Measurements from ENCODE around the gene WNK2.

Gene WNK2

DNA sequence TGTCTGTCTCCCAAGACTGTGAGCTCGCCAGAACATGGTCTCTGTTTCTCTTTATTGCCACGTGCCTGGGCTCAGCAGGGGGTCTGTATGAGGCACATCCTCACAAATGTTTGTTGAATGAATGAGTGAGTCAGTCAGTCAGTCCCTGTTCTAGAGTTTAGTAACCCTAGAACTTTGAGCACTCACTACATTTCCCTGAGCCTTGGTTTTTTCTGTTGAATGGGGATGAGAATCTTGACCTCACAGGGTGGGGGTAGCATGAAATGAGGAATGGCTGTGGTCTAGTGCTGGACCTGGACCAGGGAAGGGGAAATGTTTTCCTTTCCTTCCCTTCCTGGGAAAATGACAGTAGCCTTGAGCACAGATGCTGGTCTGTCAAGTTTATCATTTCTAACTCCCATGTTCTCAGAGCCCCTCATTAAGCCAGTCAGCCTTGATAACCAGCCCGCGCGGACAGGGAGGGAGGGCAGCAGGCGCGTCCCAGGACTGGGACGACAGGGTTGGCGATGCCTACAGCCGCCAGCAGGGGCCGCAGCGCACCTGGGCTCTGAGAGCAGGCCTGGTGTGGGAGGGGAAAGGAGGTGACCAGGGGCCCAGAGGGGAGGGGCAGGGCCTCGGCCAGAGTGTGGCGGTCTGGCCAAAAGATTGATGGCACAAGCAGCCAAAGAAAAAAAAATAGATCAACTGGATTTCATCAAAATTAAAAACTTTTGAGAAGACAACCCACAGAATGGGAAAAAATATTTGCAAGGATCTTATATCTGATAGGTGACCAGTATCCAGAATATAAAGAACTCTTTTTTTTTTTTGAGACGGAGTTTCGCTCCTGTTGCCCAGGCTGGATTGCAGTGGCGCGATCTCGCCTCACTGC, 24.1 kb upstream of the WNK2 start:
- H3K27ac ChIP-seq (ENCODE audit: low read length, poor library complexity, severe bottlenecking), result no peak overlapping the region
- no peak overlapping the region for H4K91ac ChIP-seq (ENCODE audit: low read length)
- H3K79me1 ChIP-seq (replicated peaks; ENCODE audit: low read length, poor library complexity, severe bottlenecking), result no peaks in the 10 kb centered on the region
- H3K4me1 ChIP-seq (ENCODE audit: control insufficient read depth, insufficient read depth, low read depth, low read length), result peaks cover 4% of the 10 kb centered on the region
- H3K36me3 ChIP-seq (ENCODE audit: control insufficient read depth in 1 of 2, insufficient read depth in 2 of 2, low read depth in 1 of 2, low read length in 2 of 2), result no peaks in the 10 kb centered on the region
- WGBS, result 27% methylated on average over 17 of the region's 19 CpGs
- H3K9me3 ChIP-seq (ENCODE audit: control insufficient read depth, low read length), result no peaks in the 10 kb centered on the region
- H4K8ac ChIP-seq (ENCODE audit: low read length), result no peak overlapping the region
- no peak overlapping the region for H3K14ac ChIP-seq (ENCODE audit: low read length in 2 of 2)
- no peak overlapping the region for H2AFZ ChIP-seq (ENCODE audit: low read depth, low read length)
- H2AK5ac ChIP-seq (ENCODE audit: low read length, severe bottlenecking), result no peak overlapping the region
- H3K4me3 ChIP-seq (ENCODE audit: insufficient read depth in 1 of 2, low read depth in 1 of 2, low read length in 2 of 2), result no peak overlapping the region
- H3K4ac ChIP-seq (ENCODE audit: low read depth in 1 of 2, low read length in 2 of 2), result no peak overlapping the region
- DNase-seq, result peak; percentile 77
- H3K18ac ChIP-seq (ENCODE audit: low read depth in 1 of 2, low read length in 2 of 2), result no peak overlapping the region
- H3K23ac ChIP-seq (ENCODE audit: low read length in 2 of 2), result no peak overlapping the region
- peak overlapping the region; percentile 11 for H3K4me2 ChIP-seq (ENCODE audit: low read length, poor library complexity, severe bottlenecking)
- no peak overlapping the region for H2BK120ac ChIP-seq (ENCODE audit: low read depth, low read length)
- H2BK5ac ChIP-seq (ENCODE audit: low read depth, low read length, poor library complexity, severe bottlenecking), result no peak overlapping the region
- H2BK12ac ChIP-seq (ENCODE audit: low read length in 2 of 2), result no peak overlapping the region
- peaks cover under 1 to 5% of the 10 kb centered on the region in 2 experiments for H3K27me3 ChIP-seq (ENCODE audit: control insufficient read depth in 1 of 2, insufficient read depth in 1 of 2, low read length in 2 of 2)
- H3K9ac ChIP-seq (ENCODE audit: low read length), result peak overlapping the region; percentile 69
- H2BK15ac ChIP-seq (ENCODE audit: low read depth, poor library complexity, severe bottlenecking), result no peak overlapping the region

DNA sequence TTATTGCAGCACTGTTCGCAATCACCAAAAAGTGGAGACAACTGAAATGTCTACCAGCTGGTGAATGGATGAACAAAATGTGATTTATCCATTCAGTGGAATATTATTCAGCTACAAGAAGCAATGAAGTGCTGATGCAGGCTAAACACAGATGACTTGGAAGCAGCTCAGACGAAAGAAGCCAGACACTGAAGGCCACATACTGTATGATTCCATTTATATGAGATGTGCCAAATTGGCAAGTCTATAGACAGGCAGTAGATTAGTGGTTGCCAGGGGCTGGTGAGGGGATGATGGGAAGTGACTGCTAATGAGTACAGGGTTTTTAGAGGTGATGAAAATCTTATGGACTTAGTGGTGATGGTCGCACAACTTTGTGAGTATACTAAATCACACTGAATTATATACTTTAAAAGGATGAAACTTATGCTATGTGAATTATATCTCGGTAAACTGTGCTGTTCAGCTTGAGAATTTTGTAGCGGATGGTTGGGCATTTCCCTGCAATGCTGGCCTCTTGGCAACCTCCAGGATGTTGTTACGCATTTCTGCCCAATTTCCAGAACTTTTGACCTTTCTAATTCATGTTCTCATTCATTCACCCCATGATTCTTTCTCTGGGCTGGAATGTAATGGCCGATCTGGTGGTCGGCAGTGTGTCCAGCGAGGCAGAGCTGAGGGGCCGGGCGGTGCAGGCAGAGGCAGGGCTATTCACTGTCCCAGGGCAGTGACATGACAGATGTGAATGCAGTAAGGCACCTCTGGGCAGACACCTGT, 22.0 kb upstream of the WNK2 start:
- H3K79me1 ChIP-seq (replicated peaks; ENCODE audit: low read length, poor library complexity, severe bottlenecking), result no peaks in the 10 kb centered on the region
- no peak overlapping the region for H2BK15ac ChIP-seq (ENCODE audit: low read depth, poor library complexity, severe bottlenecking)

DNA sequence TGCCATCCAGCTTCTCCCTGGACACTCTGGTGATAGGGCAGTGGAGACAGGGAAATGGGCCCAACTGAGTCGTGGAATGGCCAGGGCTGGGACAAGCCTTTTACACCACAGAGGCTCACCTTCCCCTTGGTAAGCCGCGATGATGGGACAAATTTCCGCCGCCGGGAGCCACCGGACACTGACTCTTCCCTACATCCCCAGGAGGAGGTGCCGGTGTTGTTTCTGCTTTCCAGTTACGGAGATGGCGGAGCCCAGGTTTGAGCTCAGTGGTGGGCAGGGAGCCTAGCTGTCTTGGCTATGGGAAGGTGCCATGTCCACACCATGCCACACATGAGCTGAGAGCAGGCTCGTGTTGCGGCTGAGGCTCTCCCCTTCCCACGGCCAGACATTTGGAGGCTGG, 19.9 kb upstream of the WNK2 start:
- WGBS, result 87% methylated on average over 13 of the region's 13 CpGs
- H2BK12ac ChIP-seq (ENCODE audit: low read length in 2 of 2), result no peak overlapping the region
- no peak overlapping the region for H2AFZ ChIP-seq (ENCODE audit: low read depth, low read length)
- H3K23ac ChIP-seq (ENCODE audit: low read length in 2 of 2), result no peak overlapping the region
- no peaks in the 10 kb centered on the region for H3K79me1 ChIP-seq (replicated peaks; ENCODE audit: low read length, poor library complexity, severe bottlenecking)
- H4K91ac ChIP-seq (ENCODE audit: low read length), result no peak overlapping the region
- no peak overlapping the region for H2BK120ac ChIP-seq (ENCODE audit: low read depth, low read length)
- no peak overlapping the region for H3K18ac ChIP-seq (ENCODE audit: low read depth in 1 of 2, low read length in 2 of 2)
- no peak overlapping the region for H3K4ac ChIP-seq (ENCODE audit: low read depth in 1 of 2, low read length in 2 of 2)
- H3K9ac ChIP-seq (ENCODE audit: low read length), result no peak overlapping the region
- no peaks in the 10 kb centered on the region for H3K36me3 ChIP-seq (ENCODE audit: control insufficient read depth in 1 of 2, insufficient read depth in 2 of 2, low read depth in 1 of 2, low read length in 2 of 2)
- DNase-seq, result no peak
- no peak overlapping the region for H2AK5ac ChIP-seq (ENCODE audit: low read length, severe bottlenecking)
- no peak overlapping the region for H2BK15ac ChIP-seq (ENCODE audit: low read depth, poor library complexity, severe bottlenecking)
- H3K14ac ChIP-seq (ENCODE audit: low read length in 2 of 2), result no peak overlapping the region
- H3K4me3 ChIP-seq (ENCODE audit: insufficient read depth in 1 of 2, low read depth in 1 of 2, low read length in 2 of 2), result no peak overlapping the region
- no peaks in the 10 kb centered on the region for H3K9me3 ChIP-seq (ENCODE audit: control insufficient read depth, low read length)
- H3K4me1 ChIP-seq (ENCODE audit: control insufficient read depth, insufficient read depth, low read depth, low read length), result peaks cover 4% of the 10 kb centered on the region
- peaks cover 7 to 11% of the 10 kb centered on the region in 2 experiments for H3K27me3 ChIP-seq (ENCODE audit: control insufficient read depth in 1 of 2, insufficient read depth in 1 of 2, low read length in 2 of 2)
- H3K4me2 ChIP-seq (ENCODE audit: low read length, poor library complexity, severe bottlenecking), result no peak overlapping the region
- H4K8ac ChIP-seq (ENCODE audit: low read length), result no peak overlapping the region
- H3K27ac ChIP-seq (ENCODE audit: low read length, poor library complexity, severe bottlenecking), result no peak overlapping the region
- H2BK5ac ChIP-seq (ENCODE audit: low read depth, low read length, poor library complexity, severe bottlenecking), result no peak overlapping the region

More for the DNA sequence above, 22.0 kb upstream of the WNK2 start:
- peaks cover 4% of the 10 kb centered on the region for H3K4me1 ChIP-seq (ENCODE audit: control insufficient read depth, insufficient read depth, low read depth, low read length)
- no peak overlapping the region for H3K4me2 ChIP-seq (ENCODE audit: low read length, poor library complexity, severe bottlenecking)
- H3K4me3 ChIP-seq (ENCODE audit: insufficient read depth in 1 of 2, low read depth in 1 of 2, low read length in 2 of 2), result no peak overlapping the region
- H3K9me3 ChIP-seq (ENCODE audit: control insufficient read depth, low read length), result no peaks in the 10 kb centered on the region
- no peak overlapping the region for H3K9ac ChIP-seq (ENCODE audit: low read length)
- H3K18ac ChIP-seq (ENCODE audit: low read depth in 1 of 2, low read length in 2 of 2), result no peak overlapping the region
- H2BK120ac ChIP-seq (ENCODE audit: low read depth, low read length), result no peak overlapping the region
- no peak overlapping the region for H4K91ac ChIP-seq (ENCODE audit: low read length)
- no peaks in the 10 kb centered on the region for H3K36me3 ChIP-seq (ENCODE audit: control insufficient read depth in 1 of 2, insufficient read depth in 2 of 2, low read depth in 1 of 2, low read length in 2 of 2)
- no peak overlapping the region for H2AK5ac ChIP-seq (ENCODE audit: low read length, severe bottlenecking)
- no peak overlapping the region for H4K8ac ChIP-seq (ENCODE audit: low read length)
- H3K27ac ChIP-seq (ENCODE audit: low read length, poor library complexity, severe bottlenecking), result no peak overlapping the region
- no peak overlapping the region for H2BK12ac ChIP-seq (ENCODE audit: low read length in 2 of 2)
- no peak overlapping the region for H3K23ac ChIP-seq (ENCODE audit: low read length in 2 of 2)
- DNase-seq, result no peak
- no peak overlapping the region for H3K14ac ChIP-seq (ENCODE audit: low read length in 2 of 2)
- peaks cover 5% of the 10 kb centered on the region in 2 experiments for H3K27me3 ChIP-seq (ENCODE audit: control insufficient read depth in 1 of 2, insufficient read depth in 1 of 2, low read length in 2 of 2)
- H2BK5ac ChIP-seq (ENCODE audit: low read depth, low read length, poor library complexity, severe bottlenecking), result no peak overlapping the region
- H2AFZ ChIP-seq (ENCODE audit: low read depth, low read length), result no peak overlapping the region
- H3K4ac ChIP-seq (ENCODE audit: low read depth in 1 of 2, low read length in 2 of 2), result no peak overlapping the region
- 83% methylated on average over 10 of the region's 11 CpGs for WGBS

DNA sequence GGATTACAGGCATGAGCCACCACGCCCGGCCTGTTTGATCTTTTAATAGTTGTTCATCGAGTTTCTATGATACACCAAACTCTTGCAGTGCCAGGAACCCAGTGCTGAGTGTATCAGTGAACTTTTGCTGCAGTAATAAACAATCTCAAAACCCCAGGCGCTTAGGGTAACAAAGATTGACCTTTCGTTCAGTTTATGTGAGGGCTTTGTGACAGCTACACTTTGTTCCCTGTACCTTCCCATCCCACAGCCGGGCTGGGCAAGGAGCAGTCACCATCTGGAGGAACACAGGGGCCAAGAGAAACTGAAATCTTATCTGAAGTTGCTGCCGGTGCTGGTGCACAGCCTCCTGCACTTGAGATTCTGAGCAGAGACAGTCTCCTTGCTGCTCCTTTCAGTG, 17.2 kb upstream of the WNK2 start:
- H2BK15ac ChIP-seq (ENCODE audit: low read depth, poor library complexity, severe bottlenecking), result no peak overlapping the region
- H3K9ac ChIP-seq (ENCODE audit: low read length), result no peak overlapping the region
- H4K8ac ChIP-seq (ENCODE audit: low read length), result no peak overlapping the region
- H3K14ac ChIP-seq (ENCODE audit: low read length in 2 of 2), result no peak overlapping the region
- WGBS, result 79% methylated on average over 7 of the region's 7 CpGs
- no peak overlapping the region for H3K18ac ChIP-seq (ENCODE audit: low read depth in 1 of 2, low read length in 2 of 2)
- no peak overlapping the region for H2BK120ac ChIP-seq (ENCODE audit: low read depth, low read length)
- H2BK12ac ChIP-seq (ENCODE audit: low read length in 2 of 2), result no peak overlapping the region
- no peak overlapping the region for H2BK5ac ChIP-seq (ENCODE audit: low read depth, low read length, poor library complexity, severe bottlenecking)
- H3K27ac ChIP-seq (ENCODE audit: low read length, poor library complexity, severe bottlenecking), result no peak overlapping the region
- no peaks in the 10 kb centered on the region for H3K36me3 ChIP-seq (ENCODE audit: control insufficient read depth in 1 of 2, insufficient read depth in 2 of 2, low read depth in 1 of 2, low read length in 2 of 2)
- peaks cover 16 to 19% of the 10 kb centered on the region in 2 experiments for H3K27me3 ChIP-seq (ENCODE audit: control insufficient read depth in 1 of 2, insufficient read depth in 1 of 2, low read length in 2 of 2)
- no peak overlapping the region for H3K4me2 ChIP-seq (ENCODE audit: low read length, poor library complexity, severe bottlenecking)
- H2AFZ ChIP-seq (ENCODE audit: low read depth, low read length), result no peak overlapping the region
- no peaks in the 10 kb centered on the region for H3K9me3 ChIP-seq (ENCODE audit: control insufficient read depth, low read length)
- H4K91ac ChIP-seq (ENCODE audit: low read length), result no peak overlapping the region
- no peaks in the 10 kb centered on the region for H3K79me1 ChIP-seq (replicated peaks; ENCODE audit: low read length, poor library complexity, severe bottlenecking)
- no peak for DNase-seq
- H3K23ac ChIP-seq (ENCODE audit: low read length in 2 of 2), result no peak overlapping the region
- no peak overlapping the region for H2AK5ac ChIP-seq (ENCODE audit: low read length, severe bottlenecking)
- no peak overlapping the region for H3K4me3 ChIP-seq (ENCODE audit: insufficient read depth in 1 of 2, low read depth in 1 of 2, low read length in 2 of 2)
- H3K4me1 ChIP-seq (ENCODE audit: control insufficient read depth, insufficient read depth, low read depth, low read length), result no peaks in the 10 kb centered on the region
- H3K4ac ChIP-seq (ENCODE audit: low read depth in 1 of 2, low read length in 2 of 2), result no peak overlapping the region
